Measurements from ENCODE around the gene PRRC1. TPM values are rescaled to one million over a fixed set of nuclear protein-coding genes. Genes with fewer than 3 reads are reported as not detected.
"Not testable (repeated sequence)": the region's sequence is repeated elsewhere in the genome, so short reads cannot be mapped to it uniquely, and the experiment has no call there.

PRRC1 gene
- total RNA-seq, 3 donors from 2014 or later = 45.0 to 72.1 (median 63.0) TPM

DNA sequence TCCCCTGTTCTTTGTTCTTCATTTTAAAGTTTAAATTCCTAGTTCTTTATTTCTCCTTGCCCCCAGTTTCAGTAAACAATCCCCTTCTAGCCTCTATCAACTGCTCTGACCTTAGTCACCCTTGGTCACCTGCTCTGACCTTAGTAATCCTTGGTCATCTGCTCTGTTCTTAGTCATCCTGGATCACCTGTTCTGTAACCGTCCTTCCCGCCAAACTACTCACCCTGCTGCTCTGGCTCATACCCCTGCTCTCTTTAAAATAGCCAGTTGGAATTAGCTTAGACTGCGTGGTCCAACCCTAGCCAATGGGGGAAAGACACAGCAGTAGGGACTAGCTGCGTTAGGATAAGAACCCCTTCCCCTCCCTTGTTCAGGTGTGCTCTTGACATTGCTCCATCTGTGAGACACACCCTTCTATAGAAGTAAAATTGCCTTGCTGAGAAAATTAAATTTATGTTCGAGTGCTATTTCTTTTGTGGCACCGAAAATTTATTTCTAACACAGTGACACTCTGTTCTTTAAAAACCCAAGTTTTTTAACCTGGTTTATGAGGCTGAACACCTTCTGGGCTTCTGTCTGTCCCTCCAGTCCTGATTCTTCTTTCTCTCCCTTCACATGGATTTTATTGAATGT, 3.8 kb downstream of the PRRC1 start:
- Histone ChIP-seq H3K4me3 (no peak overlapping the region), H3K36me3 (ENCODE audit: low read depth) (no peaks in the 10 kb centered on the region), H3K4me1 (ENCODE audit: low read depth) (no peaks in the 10 kb centered on the region), H3K9me3 (peaks cover 10% of the 10 kb centered on the region)
- ATAC-seq = no peak
- no peak for DNase-seq
- intact Hi-C loops (cut with DNase I, micrococcal nuclease) = no loop called here
- no peak for TF ChIP-seq CTCF (IDR thresholded peaks at IDR 0.05)

DNA sequence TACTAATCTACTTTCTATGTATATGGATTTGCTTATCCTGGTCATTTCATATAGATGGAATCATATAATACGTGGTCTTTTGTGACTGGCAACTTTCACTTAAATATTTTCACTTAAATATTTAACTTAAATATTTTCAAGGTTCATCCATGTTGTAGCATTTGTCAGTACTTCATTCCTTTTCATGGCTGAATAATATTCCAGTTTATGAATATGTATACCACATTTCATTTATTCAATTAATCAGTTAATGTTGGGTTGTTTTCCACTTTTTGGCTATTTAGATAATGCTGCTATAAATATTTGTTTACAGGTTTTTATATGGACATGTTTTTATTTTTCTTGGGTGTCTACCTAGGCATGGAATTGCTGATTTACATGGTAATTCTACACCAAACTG, 7.7 kb downstream of the PRRC1 start:
- TF ChIP-seq CTCF (IDR thresholded peaks at IDR 0.05) = no peak
- H3K4me3 ChIP-seq = no peak overlapping the region
- peaks cover 10% of the 10 kb centered on the region for H3K9me3 ChIP-seq
- no peak for DNase-seq
- intact Hi-C loops (cut with DNase I, micrococcal nuclease) = no loop called here
- no peak for ATAC-seq
- no peaks in the 10 kb centered on the region for H3K36me3 ChIP-seq (ENCODE audit: low read depth)
- no peaks in the 10 kb centered on the region for H3K4me1 ChIP-seq (ENCODE audit: low read depth)

DNA sequence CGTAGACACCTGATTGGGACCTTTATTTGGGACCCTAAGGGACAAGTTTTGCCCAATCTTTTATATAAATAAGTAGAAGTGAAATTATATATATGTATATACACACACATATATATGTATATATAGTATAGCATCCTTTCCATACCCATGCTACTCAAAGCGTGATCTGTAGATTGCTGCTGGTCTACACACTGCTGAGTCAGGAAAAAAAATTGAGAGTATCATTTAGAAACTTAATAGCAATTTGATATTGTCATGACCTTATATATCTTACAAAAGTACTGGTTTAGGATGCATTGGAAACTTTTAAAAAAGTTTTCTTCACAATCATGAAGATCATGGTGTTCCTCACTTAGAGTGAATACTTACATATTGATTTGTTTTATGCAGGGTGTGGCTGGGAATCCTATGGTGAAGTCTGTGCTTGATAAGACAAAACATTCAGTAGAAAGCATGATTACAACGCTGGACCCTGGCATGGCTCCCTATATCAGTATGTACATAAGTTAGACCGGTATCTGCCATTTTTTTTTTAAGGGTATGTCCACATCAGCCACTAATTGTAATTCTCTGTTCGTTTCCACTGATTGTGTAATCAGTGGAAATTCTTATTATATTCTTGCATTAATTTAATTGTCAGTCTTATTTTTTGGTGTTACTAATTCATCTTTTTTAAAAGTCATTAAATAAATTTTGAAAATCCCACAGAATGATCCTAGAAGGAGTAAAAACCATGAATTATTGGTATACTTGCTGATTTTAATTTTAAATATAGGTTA, 12.7 kb downstream of the PRRC1 start:
- H3K4me3 ChIP-seq = no peak overlapping the region
- no peaks in the 10 kb centered on the region for H3K9me3 ChIP-seq
- no peak for TF ChIP-seq CTCF (IDR thresholded peaks at IDR 0.05)
- no peaks in the 10 kb centered on the region for H3K36me3 ChIP-seq (ENCODE audit: low read depth)
- ATAC-seq (no peak), DNase-seq (no peak)
- intact Hi-C loops (cut with DNase I, micrococcal nuclease) = no loop called here
- H3K4me1 ChIP-seq (ENCODE audit: low read depth) = no peaks in the 10 kb centered on the region

- ATAC-seq (no peak), DNase-seq (no peak)
- Histone ChIP-seq H3K4me3 (no peak overlapping the region), H3K9me3 (no peaks in the 10 kb centered on the region), H3K4me1 (ENCODE audit: low read depth) (no peaks in the 10 kb centered on the region), H3K36me3 (ENCODE audit: low read depth) (peaks cover 14% of the 10 kb centered on the region)
- intact Hi-C loops (cut with DNase I, micrococcal nuclease) = no loop called here
- TF ChIP-seq CTCF (IDR thresholded peaks at IDR 0.05) = no peak
Measured at GRCh38 chr5:127536687-127537086, 19.2 kb downstream of the PRRC1 start.

GRCh38 chr5:127540553-127540952, 23.1 kb downstream of the PRRC1 start:
- H3K9me3 ChIP-seq; intact Hi-C loops (cut with DNase I, micrococcal nuclease); ATAC-seq; DNase-seq; H3K4me1 ChIP-seq (ENCODE audit: low read depth); H3K4me3 ChIP-seq: not testable (repeated sequence)
- H3K36me3 ChIP-seq (ENCODE audit: low read depth) = peaks cover 13% of the 10 kb centered on the region

DNA sequence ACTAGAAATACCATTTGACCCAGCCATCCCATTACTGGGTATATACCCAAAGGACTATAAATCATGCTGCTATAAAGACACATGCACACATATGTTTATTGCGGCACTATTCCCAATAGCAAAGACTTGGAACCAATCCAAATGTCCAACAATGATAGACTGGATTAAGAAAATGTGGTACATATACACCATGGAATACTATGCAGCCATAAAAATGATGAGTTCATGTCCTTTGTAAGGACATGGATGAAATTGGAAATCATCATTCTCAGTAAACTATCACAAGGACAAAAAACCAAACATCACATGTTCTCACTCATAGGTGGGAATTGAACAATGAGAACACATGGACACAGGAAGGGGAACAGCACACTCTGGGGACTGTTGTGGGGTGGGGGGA, 27.8 kb downstream of the PRRC1 start:
- H3K4me3 ChIP-seq; H3K36me3 ChIP-seq (ENCODE audit: low read depth); H3K4me1 ChIP-seq (ENCODE audit: low read depth); H3K9me3 ChIP-seq; intact Hi-C loops (cut with DNase I, micrococcal nuclease); DNase-seq; ATAC-seq: not testable (repeated sequence)
